ENCODE results near the gene SRBD1. TPM values are rescaled to one million over a fixed set of nuclear protein-coding genes. Genes with fewer than 3 reads are reported as not detected.
A peak's percentile ranks its signal among the peaks of the same experiment; 100 is the strongest.

SRBD1 gene
- total RNA-seq, 2 donors from 2014 or later: 8.8 to 13.2 TPM

GRCh38 chr2:45640576-45640975, 29.5 kb upstream of the SRBD1 start:
- no peak for ATAC-seq
- intact Hi-C loops (cut with DNase I): loop anchor here in 1 of 2 donors (5.0 kb wide), 1 partner anchor 137 kb away; no protein-coding TSS in a partner anchor
- no peak for DNase-seq

GRCh38 chr2:45637440-45637839, 26.4 kb upstream of the SRBD1 start:
- DNase-seq: no peak
- no peak for ATAC-seq
- intact Hi-C loops (cut with DNase I): no loop called here

GRCh38 chr2:45636008-45636407, 24.9 kb upstream of the SRBD1 start:
- ATAC-seq: no peak
- intact Hi-C loops (cut with DNase I): no loop called here
- DNase-seq: no peak

GRCh38 chr2:45634223-45634622, 23.2 kb upstream of the SRBD1 start:
- intact Hi-C loops (cut with DNase I): no loop called here
- ATAC-seq (no peak), DNase-seq (no peak)

DNA sequence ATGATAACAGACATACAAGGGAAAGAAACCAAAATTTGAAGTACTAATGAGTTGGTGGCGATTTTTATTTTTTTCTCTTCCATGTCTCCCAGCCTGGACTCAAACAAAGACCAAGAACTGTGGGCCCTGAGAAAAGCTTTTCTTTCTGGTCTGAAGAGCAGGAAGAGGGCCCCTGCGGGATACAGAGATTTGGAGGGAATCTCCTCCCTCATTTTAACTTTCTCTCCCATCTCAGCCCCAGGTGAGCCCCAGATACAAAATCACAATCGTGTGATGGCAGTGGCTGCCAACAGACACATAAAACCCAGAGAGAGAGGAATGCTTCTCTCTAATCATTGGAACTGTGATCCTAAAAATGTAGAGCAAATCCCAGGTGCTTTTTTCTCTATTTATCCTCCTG, 20.9 kb upstream of the SRBD1 start:
- intact Hi-C loops (cut with DNase I): no loop called here
- ATAC-seq (no peak), DNase-seq (no peak)

DNA sequence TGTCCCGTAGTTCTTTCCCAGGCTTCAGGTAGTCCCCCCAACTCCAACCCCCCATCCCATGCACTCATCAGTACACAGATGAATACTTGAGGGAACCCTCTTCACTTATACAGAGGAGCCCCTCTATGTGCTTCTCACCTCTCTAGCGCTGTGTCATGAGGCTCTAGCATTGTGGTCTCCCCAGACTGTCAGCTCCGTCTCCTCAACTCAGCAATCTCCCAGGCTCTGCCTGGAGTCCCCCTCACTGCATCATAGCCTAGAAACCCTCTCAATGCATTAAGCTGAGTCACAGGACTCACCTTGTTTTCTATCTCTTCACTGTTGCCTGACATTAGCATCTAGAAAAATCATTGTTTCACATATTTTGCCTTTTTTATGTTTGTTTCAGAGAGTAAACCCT, 20.3 kb upstream of the SRBD1 start:
- ATAC-seq (no peak), DNase-seq (no peak)
- intact Hi-C loops (cut with DNase I): no loop called here

DNA sequence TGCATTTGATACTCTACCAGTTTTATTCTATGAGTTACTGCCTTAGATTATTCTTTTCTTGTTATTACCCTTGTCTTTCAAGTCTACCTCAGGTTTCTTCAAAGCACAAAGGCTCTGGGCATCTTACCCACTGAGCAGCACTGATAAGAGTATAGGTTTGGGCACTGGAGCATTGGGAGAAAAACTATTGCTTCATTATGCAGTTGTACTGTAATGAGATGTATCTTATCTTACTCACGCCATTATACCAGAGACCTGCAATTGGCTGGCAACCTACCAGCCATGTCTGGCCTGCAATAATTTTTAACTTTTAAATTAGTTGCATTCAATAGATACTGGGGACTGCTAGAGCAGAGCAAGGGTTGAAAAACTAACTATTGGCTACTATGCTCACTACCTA, 18.9 kb upstream of the SRBD1 start:
- intact Hi-C loops (cut with DNase I): no loop called here
- ATAC-seq (no peak), DNase-seq (no peak)

- no peak for DNase-seq
- ATAC-seq: no peak
- intact Hi-C loops (cut with DNase I): no loop called here
These were observed 16.8 kb upstream of the SRBD1 start for GRCh38 chr2:45627911-45628310.

- intact Hi-C loops (cut with DNase I): no loop called here
- DNase-seq (no peak), ATAC-seq (no peak)
These were observed 15.5 kb upstream of the SRBD1 start for GRCh38 chr2:45626387-45627221.

- ATAC-seq (no peak), DNase-seq (no peak)
- intact Hi-C loops (cut with DNase I): no loop called here
These were observed 14.8 kb upstream of the SRBD1 start for GRCh38 chr2:45625824-45626223.

GRCh38 chr2:45623098-45623497, 12.0 kb upstream of the SRBD1 start:
- intact Hi-C loops (cut with DNase I): no loop called here
- ATAC-seq (no peak), DNase-seq (no peak)

DNA sequence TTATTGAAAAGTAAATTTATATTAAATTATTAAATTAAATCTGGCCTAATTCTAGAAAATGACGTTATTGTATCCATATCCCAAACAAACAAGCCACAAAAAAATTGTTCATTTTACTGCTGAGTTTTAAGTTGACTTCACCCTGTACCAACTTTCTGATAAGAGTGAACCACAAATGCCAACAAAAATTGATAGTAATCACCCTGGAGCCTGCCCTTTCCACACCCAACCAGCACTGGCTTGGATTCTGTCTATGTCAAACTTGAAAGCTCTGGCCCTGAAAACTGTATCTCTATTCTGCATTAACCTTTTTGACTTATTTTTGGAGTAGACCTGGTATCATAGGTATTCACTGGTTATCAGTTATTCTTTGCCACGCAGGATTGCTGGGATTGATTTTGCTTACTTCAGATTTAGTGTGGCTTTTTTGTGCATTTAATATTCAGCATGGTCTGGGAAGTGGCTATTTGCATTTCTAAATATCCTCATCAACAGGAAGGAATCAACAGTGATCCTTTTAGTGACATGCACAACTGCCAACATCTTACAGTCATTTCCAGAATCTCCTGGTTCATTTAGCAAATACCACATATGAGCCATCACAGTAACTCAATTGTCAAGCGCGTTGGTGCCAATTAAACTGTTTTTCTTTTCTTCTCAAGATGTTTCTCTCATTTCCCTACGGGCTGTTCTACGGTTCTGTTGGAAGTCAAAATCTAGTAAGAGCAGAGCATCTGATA, 11.4 kb upstream of the SRBD1 start:
- intact Hi-C loops (cut with DNase I): no loop called here
- DNase-seq (no peak), ATAC-seq (no peak)

GRCh38 chr2:45617496-45617895, 6.4 kb upstream of the SRBD1 start:
- intact Hi-C loops (cut with DNase I): no loop called here
- ATAC-seq (no peak), DNase-seq (no peak)

DNA sequence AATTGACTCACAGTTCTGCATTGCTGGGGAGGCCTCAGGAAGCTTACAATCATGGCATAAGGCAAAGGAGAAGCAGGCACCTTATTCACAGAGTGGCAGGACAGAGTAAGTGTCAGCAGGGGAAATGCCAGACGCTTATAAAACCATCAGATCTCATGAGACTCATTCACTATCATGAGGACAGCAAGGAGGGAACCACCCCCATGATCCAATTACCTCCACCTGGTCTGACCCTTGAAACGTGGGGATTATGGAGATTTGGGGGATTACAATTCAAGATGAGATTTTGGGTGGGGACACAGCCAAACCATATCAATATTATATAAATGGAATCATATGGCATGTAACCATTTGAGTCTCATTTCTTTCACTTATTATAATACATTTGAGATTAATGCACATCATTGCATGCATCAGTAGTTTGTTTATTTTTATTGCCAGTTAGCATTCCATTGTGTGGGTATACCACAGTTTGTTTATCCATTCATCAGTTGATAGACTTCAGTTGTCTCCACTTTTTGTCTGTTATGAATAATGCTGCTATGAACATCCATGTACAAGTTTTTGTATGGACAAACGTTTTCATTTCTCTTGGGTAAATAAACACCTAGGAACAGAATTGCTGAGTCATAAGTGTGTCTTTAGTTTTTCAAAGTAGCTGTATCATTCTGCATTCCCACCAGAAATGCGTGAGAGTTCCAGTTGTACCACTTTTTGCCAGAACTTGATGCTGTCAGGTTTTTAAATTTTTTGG, 5.8 kb upstream of the SRBD1 start:
- DNase-seq: no peak
- no peak for ATAC-seq
- intact Hi-C loops (cut with DNase I): no loop called here

GRCh38 chr2:45614871-45615415, 3.9 kb upstream of the SRBD1 start:
- intact Hi-C loops (cut with DNase I): no loop called here
- DNase-seq: no peak
- no peak for ATAC-seq

- intact Hi-C loops (cut with DNase I): no loop called here
- DNase-seq (no peak), ATAC-seq (no peak)
These were observed 3.3 kb upstream of the SRBD1 start for GRCh38 chr2:45614330-45614729.

DNA sequence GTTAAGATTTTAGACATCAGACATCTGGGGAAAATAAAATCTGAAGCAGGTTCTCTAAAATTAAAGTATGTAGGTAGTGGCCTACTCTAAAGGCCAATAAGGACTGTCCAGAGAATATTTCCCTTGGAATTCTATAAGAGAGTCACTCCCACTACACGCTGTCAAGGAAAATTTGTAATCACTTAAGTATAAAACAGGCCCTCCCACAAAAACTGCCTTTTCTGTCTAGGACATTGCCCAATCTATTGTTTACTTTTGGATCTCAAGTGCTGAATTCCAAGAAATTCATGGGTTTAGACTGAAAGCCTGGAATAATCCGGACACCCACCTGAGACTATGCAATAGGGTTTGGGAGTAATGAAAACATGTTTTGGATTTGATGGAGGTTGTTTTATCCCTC, 1.7 kb upstream of the SRBD1 start:
- intact Hi-C loops (cut with DNase I): no loop called here
- ATAC-seq (no peak), DNase-seq (no peak)

GRCh38 chr2:45612285-45612684, 1.2 kb upstream of the SRBD1 start:
- ATAC-seq (no peak), DNase-seq (no peak)
- intact Hi-C loops (cut with DNase I): no loop called here

DNA sequence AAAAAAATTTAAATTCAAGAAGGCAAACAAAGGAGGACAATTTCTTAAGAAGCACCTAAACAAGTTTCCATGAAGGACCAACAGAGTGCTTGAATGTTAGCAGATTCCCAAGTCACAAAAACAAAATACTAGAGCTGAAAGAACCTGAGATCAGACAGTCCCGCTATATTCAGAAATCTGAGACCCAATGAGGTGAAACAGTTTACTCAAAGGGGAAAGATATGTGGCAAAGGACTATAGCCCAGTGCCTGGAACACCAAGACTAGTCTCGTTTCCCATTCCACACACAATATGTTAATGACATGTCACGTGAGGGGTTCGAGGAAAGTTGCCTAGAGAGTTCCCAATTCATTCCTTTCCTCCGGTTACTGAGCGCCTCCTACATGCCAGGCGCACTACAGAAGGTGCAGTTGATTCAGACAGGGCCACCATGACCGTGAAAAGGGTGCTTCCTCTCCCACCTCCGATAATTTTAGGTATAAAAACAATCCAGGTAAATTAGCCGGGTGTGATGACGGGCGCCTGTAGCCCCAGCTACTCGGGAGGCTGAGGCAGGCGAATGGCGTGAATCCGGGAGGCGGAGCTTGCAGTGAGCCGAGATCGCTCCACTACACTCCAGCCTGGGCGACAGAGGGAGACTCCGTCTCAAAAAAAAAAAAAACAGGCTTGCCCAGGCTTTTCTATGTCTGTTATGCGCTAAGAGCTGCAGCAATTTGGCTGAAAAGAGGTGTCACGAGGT, 617 bp downstream of the SRBD1 start:
- ATAC-seq: peak; percentile 72 to 83
- peak; percentile 45 for DNase-seq
- intact Hi-C loops (cut with DNase I): no loop called here

Measured in left cardiac atrium (tissue), 4 donors.